DMS 273 (cell line): Measurements from ENCODE around the gene CYP17A1.
"Not testable (repeated sequence)": the region's sequence is repeated elsewhere in the genome, so short reads cannot be mapped to it uniquely, and the experiment has no call there.

Source experiments
- DNase-seq: peaks from one replicate; lab custom pipeline; 2025; ENCODE audit not compliant: unreplicated experiment; lab: John Stamatoyannopoulos, UW

CYP17A1 gene

GRCh38 chr10:102838276-102838927, 1.2 kb upstream of the CYP17A1 start:
- DNase-seq, result not testable (repeated sequence)

- DNase-seq, result peak; percentile 87
Observed at GRCh38 chr10:102835007-102835482, 2.2 kb downstream of the CYP17A1 start.

GRCh38 chr10:102834143-102834542, 3.1 kb downstream of the CYP17A1 start:
- DNase-seq, result no peak

- no peak for DNase-seq
Observed at GRCh38 chr10:102832987-102833386, 4.2 kb downstream of the CYP17A1 start.

GRCh38 chr10:102832248-102832647, 5.0 kb downstream of the CYP17A1 start:
- DNase-seq, result no peak

GRCh38 chr10:102831322-102832071, 5.7 kb downstream of the CYP17A1 start:
- DNase-seq, result no peak

GRCh38 chr10:102827597-102827975, 9.6 kb downstream of the CYP17A1 start:
- no peak for DNase-seq

- DNase-seq, result no peak
Observed at GRCh38 chr10:102826148-102826796, 10.9 kb downstream of the CYP17A1 start.

GRCh38 chr10:102824664-102825063, 12.5 kb downstream of the CYP17A1 start:
- no peak for DNase-seq

GRCh38 chr10:102822222-102822621, 15.0 kb downstream of the CYP17A1 start:
- DNase-seq, result no peak

GRCh38 chr10:102820008-102820407, 17.2 kb downstream of the CYP17A1 start:
- not testable (repeated sequence) for DNase-seq

GRCh38 chr10:102819054-102819453, 18.2 kb downstream of the CYP17A1 start:
- DNase-seq, result no peak

GRCh38 chr10:102817175-102817574, 20.0 kb downstream of the CYP17A1 start:
- no peak for DNase-seq

GRCh38 chr10:102815790-102816549, 21.2 kb downstream of the CYP17A1 start:
- no peak for DNase-seq

- no peak for DNase-seq
Observed at GRCh38 chr10:102814873-102815661, 22.1 kb downstream of the CYP17A1 start.

GRCh38 chr10:102814453-102814871, 22.8 kb downstream of the CYP17A1 start:
- DNase-seq, result no peak

- DNase-seq, result no peak
Observed at GRCh38 chr10:102813734-102814452, 23.3 kb downstream of the CYP17A1 start.

- no peak for DNase-seq
Observed at GRCh38 chr10:102813017-102813541, 24.1 kb downstream of the CYP17A1 start.

- DNase-seq, result no peak
Observed at GRCh38 chr10:102812231-102812876, 24.9 kb downstream of the CYP17A1 start.
